Caco-2 (cell line): ENCODE measurements around the gene PHF12. TPM values are rescaled to one million over a fixed set of nuclear protein-coding genes. Genes with fewer than 3 reads are reported as not detected.
A peak's percentile ranks its signal among the peaks of the same experiment; 100 is the strongest.

Experiments
- BruUV-seq: library from RNA; stranded (reverse); fragments of 400-500 nt; replicated peaks from 2 replicates; lab custom pipeline; 2021; lab: Mats Ljungman, UMichigan
- CTCF ChIA-PET: fragments of 300-600 bp; sonication (Branson Sonifier 250); formaldehyde crosslinking; loops from one replicate; lab custom pipeline; 2022; ENCODE audit warnings: antibody characterized with exemption; lab: Charles Lee
- POLR2A ChIA-PET: fragments of 300-600 bp; sonication (Branson Sonifier 250); formaldehyde crosslinking; loops from one replicate; lab custom pipeline; 2022; ENCODE audit warnings: antibody characterized with exemption; lab: Charles Lee
- DNase-seq, 2 experiments: peaks; one replicate each; pipeline versions ENCODE4 v3.0.0 to v3.0.0-alpha.2; 2020 to 2022
- H3K27me3 ChIP-seq: replicated peaks from 2 replicates; pipeline ENCODE4 v1.6.0; 2011; ENCODE audit warnings: low read length; ENCODE audit not compliant: control insufficient read depth, insufficient read depth
- H3K36me3 ChIP-seq: 2 replicates; pipeline ENCODE4 v1.5.1; 2011; ENCODE audit warnings: low read length; ENCODE audit not compliant: control insufficient read depth, insufficient read depth
- H3K4me1 ChIP-seq: fragments of 250-450 bp; sonication (Bioruptor Pico); 2 replicates; pipeline ENCODE4 v1.5.1; 2020; ENCODE audit warnings: mild to moderate bottlenecking
- H3K4me3 ChIP-seq: 2 replicates; pipeline ENCODE4 v1.5.1; 2011; ENCODE audit warnings: low read depth, mild to moderate bottlenecking, control low read depth, low read length
- H3K9me3 ChIP-seq: fragments of 250-450 bp; sonication (Bioruptor Pico); 2 replicates; pipeline ENCODE4 v1.5.1; 2020; ENCODE audit warnings: mild to moderate bottlenecking, moderate library complexity
- H3K27ac Mint-ChIP-seq: one replicate; pipeline ENCODE4 v1.8.0; 2022; ENCODE audit warnings: mixed read lengths; ENCODE audit not compliant: unreplicated experiment
- H3K27me3 Mint-ChIP-seq: one replicate; pipeline ENCODE4 v1.8.0; 2022; ENCODE audit warnings: mixed read lengths; ENCODE audit not compliant: insufficient read depth, unreplicated experiment
- H3K36me3 Mint-ChIP-seq: one replicate; pipeline ENCODE4 v1.8.0; 2022; ENCODE audit warnings: mild to moderate bottlenecking, mixed read lengths; ENCODE audit not compliant: insufficient read depth, unreplicated experiment
- H3K4me1 Mint-ChIP-seq: one replicate; pipeline ENCODE4 v1.8.0; 2022; ENCODE audit warnings: low read depth, mixed read lengths; ENCODE audit not compliant: unreplicated experiment
- H3K4me3 Mint-ChIP-seq: one replicate; pipeline ENCODE4 v1.8.0; 2022; ENCODE audit warnings: mild to moderate bottlenecking, moderate library complexity, mixed read lengths; ENCODE audit not compliant: unreplicated experiment
- H3K9me3 Mint-ChIP-seq: one replicate; pipeline ENCODE4 v1.8.0; 2022; ENCODE audit warnings: mixed read lengths; ENCODE audit not compliant: unreplicated experiment
- CTCF ChIP-seq, 2 experiments: fragments of 200-600 bp in 1 of 2; IDR thresholded peaks; 1 replicate in 1 of 2; 2 replicates in 1 of 2; pipeline versions ENCODE4 v1.5.1 to v1.8.0; 2011 to 2022; ENCODE audit warnings: antibody characterized with exemption in 1 of 2, control low read depth in 1 of 2, inconsistent platforms in 1 of 2, low read depth in 1 of 2, low read length in 1 of 2, mild to moderate bottlenecking in 1 of 2, moderate library complexity in 1 of 2; ENCODE audit not compliant: insufficient read depth in 1 of 2, severe bottlenecking in 1 of 2, unreplicated experiment in 1 of 2
- intact Hi-C: fragments of 100-400 bp; cut with micrococcal nuclease; formaldehyde crosslinking; loops from one replicate; pipeline ENCODE4 v1.10.0; 2022; ENCODE audit not compliant: unreplicated experiment
- total RNA-seq: library from RNA; stranded (reverse); gene quantifications from 2 replicates; pipeline ENCODE4 v1.2.3, GENCODE V29; 2022

The PHF12 gene
- total RNA-seq, 1 experiment from 2014 or later, result 49.9 TPM

GRCh38 chr17:28861393-28862203 is 89.7 kb downstream of the PHF12 start:
- Mint-ChIP-seq H3K27me3 (no peaks in the 10 kb centered on the region), H3K27ac (no peak overlapping the region), H3K9me3 (no peaks in the 10 kb centered on the region), H3K4me3 (no peak overlapping the region), H3K4me1 (peaks cover 22% of the 10 kb centered on the region), H3K36me3 (peaks cover 49% of the 10 kb centered on the region)
- Histone ChIP-seq H3K27me3 (no peaks in the 10 kb centered on the region), H3K4me3 (no peak overlapping the region), H3K9me3 (no peaks in the 10 kb centered on the region), H3K4me1 (peaks cover 25% of the 10 kb centered on the region), H3K36me3 (peaks cover 6% of the 10 kb centered on the region)
- CTCF ChIA-PET, result interaction anchor here (0.7 to 1.1 kb wide), 4 partner anchors 17 to 317 kb away, joined by 3 to 4 read pairs (median 3); no protein-coding TSS in a partner anchor
- POLR2A ChIA-PET, result no interaction called here
- peak; percentile 26 to 52 for DNase-seq
- intact Hi-C loops, result no loop called here
- BruUV-seq, result no TSS peak
- no peak for TF ChIP-seq CTCF (IDR thresholded peaks at IDR 0.05; ENCODE audit: insufficient read depth in 1 of 2, low read depth in 1 of 2, low read length in 1 of 2, severe bottlenecking in 1 of 2, unreplicated experiment in 1 of 2)

GRCh38 chr17:28860363-28860808 is 90.9 kb downstream of the PHF12 start:
- Histone ChIP-seq H3K4me3 (no peak overlapping the region), H3K9me3 (no peaks in the 10 kb centered on the region), H3K27me3 (no peaks in the 10 kb centered on the region), H3K36me3 (peaks cover 6% of the 10 kb centered on the region), H3K4me1 (peaks cover 17% of the 10 kb centered on the region)
- H3K27ac Mint-ChIP-seq, result no peak overlapping the region
- ChIA-PET POLR2A (interaction anchor here (0.6 kb wide), 2 partner anchors 18 to 474 kb away, joined by 3 to 4 read pairs; no protein-coding TSS in a partner anchor), CTCF (interaction anchor here (1.1 kb wide), 1 partner anchor 97 kb away, joined by 7 read pairs; no protein-coding TSS in a partner anchor)
- peaks cover 14% of the 10 kb centered on the region for H3K4me1 Mint-ChIP-seq
- intact Hi-C loops, result no loop called here
- no peak for DNase-seq
- TF ChIP-seq CTCF (IDR thresholded peaks at IDR 0.05; ENCODE audit: insufficient read depth in 1 of 2, low read depth in 1 of 2, low read length in 1 of 2, severe bottlenecking in 1 of 2, unreplicated experiment in 1 of 2), result no peak
- peaks cover 49% of the 10 kb centered on the region for H3K36me3 Mint-ChIP-seq
- no TSS peak for BruUV-seq
- H3K27me3 Mint-ChIP-seq, result no peaks in the 10 kb centered on the region
- no peaks in the 10 kb centered on the region for H3K9me3 Mint-ChIP-seq
- no peak overlapping the region for H3K4me3 Mint-ChIP-seq

- TF ChIP-seq CTCF (IDR thresholded peaks at IDR 0.05; ENCODE audit: insufficient read depth in 1 of 2, low read depth in 1 of 2, low read length in 1 of 2, severe bottlenecking in 1 of 2, unreplicated experiment in 1 of 2), result no peak
- H3K9me3 Mint-ChIP-seq, result no peaks in the 10 kb centered on the region
- no peaks in the 10 kb centered on the region for H3K27me3 Mint-ChIP-seq
- ChIA-PET POLR2A (no interaction called here), CTCF (no interaction called here)
- Histone ChIP-seq H3K4me1 (peaks cover 9% of the 10 kb centered on the region; the same call in 1 of the 2 replicates), H3K36me3 (peaks cover 6% of the 10 kb centered on the region), H3K4me3 (no peak overlapping the region), H3K27me3 (no peaks in the 10 kb centered on the region), H3K9me3 (no peaks in the 10 kb centered on the region)
- no peak overlapping the region for H3K27ac Mint-ChIP-seq
- intact Hi-C loops, result no loop called here
- peaks cover 58% of the 10 kb centered on the region for H3K36me3 Mint-ChIP-seq
- no peak overlapping the region for H3K4me3 Mint-ChIP-seq
- DNase-seq, result no peak
- no TSS peak for BruUV-seq
- H3K4me1 Mint-ChIP-seq, result peaks cover 8% of the 10 kb centered on the region
These were observed 92.4 kb downstream of the PHF12 start for GRCh38 chr17:28858801-28859355.
